ENCODE results near the gene TTYH3. TPM values are rescaled to one million over a fixed set of nuclear protein-coding genes. Genes with fewer than 3 reads are reported as not detected.

The TTYH3 gene
- total RNA-seq, 1 donor from 2014 or later = 38.6 TPM

GRCh38 chr7:2710901-2711551 is 79.2 kb downstream of the TTYH3 start:
- intact Hi-C loops (cut with DNase I) = loop anchor here (10.0 kb wide), 1 partner anchor 114 kb away; no protein-coding TSS in a partner anchor
- DNase-seq (ENCODE audit: low spot score) (no peak), ATAC-seq (no peak)

DNA sequence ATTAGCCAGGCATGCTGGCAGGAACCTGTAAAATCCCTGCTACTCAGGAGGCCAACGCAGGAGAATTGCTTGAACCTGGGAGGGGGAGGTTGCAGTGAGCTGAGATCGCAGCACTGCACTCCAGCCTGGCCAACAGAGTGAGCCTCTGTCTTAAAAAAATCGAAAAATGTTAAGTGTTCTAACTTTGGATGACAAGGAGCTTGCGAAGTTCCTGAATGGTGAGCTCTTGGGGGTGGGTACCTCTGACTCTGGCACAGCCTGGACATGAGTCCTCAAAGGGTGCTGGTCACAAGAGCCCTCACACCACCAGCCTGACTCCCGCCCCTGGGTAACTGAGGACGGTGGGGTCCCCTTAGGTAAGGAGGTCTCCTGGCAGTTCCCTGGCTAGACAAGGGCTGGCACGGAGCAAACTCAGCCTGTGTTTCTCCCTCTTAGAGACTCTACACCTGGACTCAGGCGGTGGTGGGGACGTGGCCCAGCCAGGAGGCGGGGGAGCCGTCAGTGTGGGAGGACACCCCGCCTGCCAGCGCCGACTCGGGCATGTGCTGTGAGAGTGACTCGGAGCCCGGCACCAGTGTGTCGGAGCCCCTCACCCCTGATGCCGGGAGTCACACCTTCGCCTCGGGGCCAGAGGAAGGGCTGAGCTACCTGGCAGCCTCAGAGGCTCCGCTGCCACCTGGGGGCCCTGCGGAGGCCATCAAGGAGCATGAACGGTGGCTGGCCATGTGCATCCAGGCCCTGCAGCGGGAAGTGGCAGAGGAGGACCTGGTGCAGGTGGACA is 80.3 kb downstream of the TTYH3 start:
- intact Hi-C loops (cut with DNase I) = loop anchor here (10.0 kb wide), 1 partner anchor 113 kb away; no protein-coding TSS in a partner anchor
- DNase-seq (ENCODE audit: low spot score) = no peak
- ATAC-seq = no peak

- intact Hi-C loops (cut with DNase I) = loop anchor here (10.0 kb wide), 1 partner anchor 111 kb away; no protein-coding TSS in a partner anchor
- no peak for DNase-seq (ENCODE audit: low spot score)
- ATAC-seq = no peak
Observed at GRCh38 chr7:2713370-2713769, 81.6 kb downstream of the TTYH3 start.

DNA sequence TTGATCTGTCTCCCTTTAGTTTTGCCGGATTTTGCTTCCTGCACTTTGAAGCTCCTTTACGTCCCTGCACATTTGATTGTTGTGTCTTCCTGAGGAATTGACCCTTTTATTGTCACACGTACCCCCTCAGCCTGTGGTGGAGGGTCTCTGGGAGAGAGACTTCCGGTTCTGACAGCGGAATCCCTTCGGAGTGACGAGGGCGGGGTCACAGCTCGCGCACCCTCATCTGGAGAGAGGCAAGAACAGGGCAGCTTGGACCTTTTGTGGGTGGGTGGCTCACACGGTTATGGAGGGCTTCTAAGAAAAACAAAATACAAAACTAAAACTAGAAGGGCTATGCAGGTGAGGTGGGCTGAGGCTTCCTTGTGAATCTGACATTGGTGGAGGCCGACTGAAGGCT is 82.2 kb downstream of the TTYH3 start:
- intact Hi-C loops (cut with DNase I) = loop anchor here (10.0 kb wide), 1 partner anchor 111 kb away; no protein-coding TSS in a partner anchor
- DNase-seq (ENCODE audit: low spot score) (no peak), ATAC-seq (no peak)

Other genes with a start within 250 kb of the TTYH3 start
- 30.7 TPM for gene CHST12, start 228.4 kb upstream of the TTYH3 start, total RNA-seq
- gene GRIFIN, start 155.6 kb upstream of the TTYH3 start, total RNA-seq = not detected
- gene LFNG, start 112.2 kb upstream of the TTYH3 start, total RNA-seq = 20.1 TPM
- gene BRAT1, start 76.5 kb upstream of the TTYH3 start, total RNA-seq = 22.0 TPM
- 21.4 TPM for gene IQCE, start 73.0 kb upstream of the TTYH3 start, total RNA-seq
- 0.31 TPM for gene AMZ1, start 56.2 kb downstream of the TTYH3 start, total RNA-seq
- 46.7 TPM for gene GNA12, start 212.3 kb downstream of the TTYH3 start, total RNA-seq